GF-D8 (cell line): ENCODE measurements around the gene VWF.

Experiments
- DNase-seq: peaks from one replicate; lab custom pipeline; 2025; lab: John Stamatoyannopoulos, UW

The VWF gene

DNA sequence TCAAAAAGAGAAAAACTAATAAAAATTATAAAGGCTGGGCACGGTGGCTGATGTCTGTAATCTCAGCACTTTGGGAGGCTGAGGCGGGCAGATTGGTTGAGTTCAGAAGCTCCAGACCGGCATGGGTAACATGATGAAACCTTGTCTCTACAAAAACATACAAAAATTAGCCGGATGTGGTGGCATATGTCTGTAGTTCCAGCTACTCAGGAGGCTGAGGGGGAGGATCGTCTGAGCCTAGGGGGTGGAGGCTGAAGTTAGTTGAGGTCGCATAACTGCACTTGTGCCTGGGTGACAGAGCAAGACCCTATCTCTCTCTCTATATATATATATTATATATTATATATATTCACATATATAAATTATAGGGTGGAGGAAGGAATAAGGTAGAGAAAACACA lies 146.9 kb downstream of the VWF start:
- DNase-seq, result no peak

GRCh38 chr12:5976711-5977110 lies 147.8 kb downstream of the VWF start:
- DNase-seq, result no peak

- DNase-seq, result no peak
These were observed 148.3 kb downstream of the VWF start for GRCh38 chr12:5976196-5976595.

GRCh38 chr12:5973461-5974115 lies 150.9 kb downstream of the VWF start:
- DNase-seq, result no peak

- no peak for DNase-seq
These were observed 152.1 kb downstream of the VWF start for GRCh38 chr12:5972387-5972786.

DNA sequence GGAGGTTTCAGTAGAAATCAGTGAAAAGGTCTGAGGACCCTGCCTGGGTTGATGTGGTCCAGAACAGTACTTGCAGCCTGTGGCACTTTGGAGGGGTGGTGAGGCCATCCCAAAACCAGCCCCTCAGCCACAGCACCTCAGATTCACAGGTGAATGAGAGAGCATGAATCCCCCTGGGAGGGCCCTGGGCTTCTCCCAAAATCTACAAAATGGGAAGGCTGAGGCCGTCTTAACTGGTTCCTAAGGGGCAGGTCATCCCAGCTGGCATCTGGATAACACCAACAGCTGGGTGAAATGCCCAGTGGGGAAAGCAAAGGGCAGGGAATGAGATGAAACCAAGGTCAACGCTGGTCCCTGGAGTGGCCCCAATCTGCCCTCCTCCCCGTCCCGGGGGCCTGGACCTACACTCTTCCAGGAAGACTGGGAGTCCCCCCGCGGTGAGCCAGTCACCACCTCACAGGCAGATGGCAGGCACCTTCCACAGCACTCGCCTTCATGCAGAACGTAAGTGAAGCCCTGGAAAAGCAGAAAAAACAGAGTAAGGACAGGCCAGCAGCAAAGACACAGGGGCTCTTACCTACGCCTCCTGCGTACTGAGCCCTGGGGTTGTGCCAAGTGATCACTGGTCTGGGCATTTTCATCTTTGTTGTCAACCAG lies 153.1 kb downstream of the VWF start:
- no peak for DNase-seq

DNA sequence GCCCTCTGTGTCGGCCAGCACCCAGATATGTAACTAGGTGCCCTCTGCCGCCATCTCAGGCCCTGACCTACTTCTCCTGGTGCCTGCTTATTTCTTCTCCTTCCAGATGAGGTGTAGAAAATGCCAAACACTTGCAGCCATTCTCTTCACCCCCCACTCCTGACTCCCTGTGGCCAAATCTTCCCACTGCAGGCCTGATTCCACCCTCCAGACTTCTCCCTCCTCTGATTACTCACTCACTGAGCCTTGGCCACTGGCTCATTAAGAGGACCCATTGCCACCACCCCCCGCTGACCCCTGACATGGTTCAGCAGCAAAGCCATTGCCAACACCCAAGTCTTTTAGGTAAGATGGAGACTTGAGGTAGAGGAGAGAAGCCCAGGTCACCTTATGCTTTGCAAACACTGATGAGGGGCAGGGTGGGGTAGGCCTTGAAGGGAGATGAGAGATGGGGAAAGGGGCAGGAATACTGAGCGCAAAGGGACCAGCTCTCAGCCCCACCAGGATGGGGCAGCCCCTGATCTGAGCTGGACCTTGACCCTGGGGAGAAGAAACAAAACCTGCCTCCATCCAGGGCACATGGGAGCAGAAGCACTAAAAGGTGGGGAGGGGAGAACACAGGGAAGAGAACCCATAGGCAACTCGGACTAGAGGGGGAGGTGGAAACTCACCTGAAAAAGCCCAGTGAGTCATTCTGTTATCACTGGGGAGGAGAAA lies 154.3 kb downstream of the VWF start:
- DNase-seq, result no peak

GRCh38 chr12:5969156-5969973 lies 155.1 kb downstream of the VWF start:
- no peak for DNase-seq

GRCh38 chr12:5967645-5968415 lies 156.6 kb downstream of the VWF start:
- no peak for DNase-seq

DNA sequence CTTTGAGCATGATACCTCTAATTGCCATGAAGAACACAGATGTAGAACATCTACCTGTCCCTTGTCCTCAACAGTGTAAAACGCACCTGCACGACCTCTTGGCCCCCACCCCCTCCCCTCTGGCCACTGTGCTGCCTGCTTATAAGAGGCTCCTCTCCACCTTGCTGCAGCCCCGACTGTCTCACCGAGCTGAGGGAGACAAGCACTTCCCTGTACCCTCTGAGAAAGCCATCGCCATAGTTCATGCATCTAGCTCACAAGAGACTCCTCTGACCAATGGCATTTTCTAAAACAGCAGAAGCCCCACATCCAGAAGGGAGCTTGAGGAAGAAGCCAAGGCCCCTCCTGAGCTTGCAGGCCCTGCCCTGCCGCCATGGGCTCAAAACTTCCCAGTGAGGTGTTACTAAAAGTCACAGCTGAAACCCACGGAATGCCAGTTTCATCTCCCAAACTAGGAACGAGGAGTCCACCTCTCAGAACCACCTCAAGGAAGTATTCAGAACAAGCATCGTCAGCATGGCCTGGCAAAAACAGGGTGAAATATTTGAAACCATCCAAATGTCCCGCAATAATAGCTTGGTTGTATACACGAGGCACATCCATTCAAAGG lies 157.9 kb downstream of the VWF start:
- no peak for DNase-seq

DNA sequence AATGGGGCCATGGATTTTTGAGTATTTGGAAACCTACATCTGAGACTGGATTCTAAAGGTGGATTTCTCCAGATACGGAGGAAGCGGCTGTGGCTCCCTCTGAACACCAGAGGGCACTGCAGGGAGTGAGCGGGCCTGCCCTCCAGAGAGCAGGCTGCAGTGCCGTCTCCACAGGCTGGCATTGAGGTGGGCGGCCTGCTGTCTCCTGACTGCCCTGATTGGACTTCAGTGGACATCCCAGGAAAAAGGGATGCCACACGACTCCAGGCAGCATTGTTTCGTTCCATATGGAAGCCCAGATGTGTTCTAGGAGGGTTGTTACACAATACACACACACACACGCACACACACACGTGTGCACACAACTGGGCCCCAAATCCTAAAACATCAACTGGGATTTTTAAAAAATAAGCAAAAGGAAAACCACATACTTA lies 158.5 kb downstream of the VWF start:
- DNase-seq, result no peak

DNA sequence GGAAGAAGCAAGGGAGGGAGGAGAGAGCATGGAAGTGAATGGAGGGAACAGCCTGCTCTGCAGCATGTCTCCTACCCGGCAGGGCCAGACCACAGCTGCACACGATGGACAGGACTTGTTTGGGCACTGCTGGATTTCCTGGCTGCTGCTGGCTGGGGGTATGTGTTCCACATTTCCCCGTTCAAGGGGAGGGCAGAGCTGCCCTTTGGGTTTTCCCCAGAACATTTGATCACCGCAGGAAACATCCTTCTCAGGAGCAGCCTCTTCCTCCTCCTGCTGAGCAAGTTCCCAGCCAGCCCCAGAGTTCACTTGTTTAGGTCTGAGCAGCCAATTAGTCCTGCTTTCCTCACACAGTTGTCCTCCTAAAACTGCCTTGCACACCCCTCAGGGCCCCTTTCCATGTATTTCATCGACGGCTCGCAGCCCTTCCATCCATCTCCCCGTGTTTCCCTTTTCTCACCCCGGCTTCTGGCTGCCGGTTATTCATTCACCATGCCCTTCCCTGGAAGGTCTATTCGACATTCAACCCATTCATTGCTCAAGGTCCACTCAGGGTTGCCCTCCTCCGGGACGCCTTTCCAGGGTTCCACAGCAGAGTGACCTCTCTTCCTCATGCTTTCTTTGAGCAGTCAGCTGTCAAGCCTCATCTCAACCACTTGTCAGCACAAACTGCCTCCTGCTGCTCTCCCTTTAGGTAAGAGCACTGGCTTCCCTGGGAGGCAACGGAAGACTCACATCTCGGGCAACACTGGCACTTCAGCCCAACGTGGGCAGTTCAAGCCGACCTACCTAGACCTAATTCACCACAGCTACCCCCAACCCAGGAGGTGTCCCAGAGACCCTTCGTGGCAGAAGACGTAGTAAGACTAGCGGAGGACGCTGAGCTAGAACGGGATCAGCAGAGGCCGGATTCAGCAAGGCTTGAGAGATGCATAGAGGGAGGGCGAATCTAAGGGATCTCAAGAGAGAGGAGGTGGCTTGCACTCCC lies 159.3 kb downstream of the VWF start:
- no peak for DNase-seq

DNA sequence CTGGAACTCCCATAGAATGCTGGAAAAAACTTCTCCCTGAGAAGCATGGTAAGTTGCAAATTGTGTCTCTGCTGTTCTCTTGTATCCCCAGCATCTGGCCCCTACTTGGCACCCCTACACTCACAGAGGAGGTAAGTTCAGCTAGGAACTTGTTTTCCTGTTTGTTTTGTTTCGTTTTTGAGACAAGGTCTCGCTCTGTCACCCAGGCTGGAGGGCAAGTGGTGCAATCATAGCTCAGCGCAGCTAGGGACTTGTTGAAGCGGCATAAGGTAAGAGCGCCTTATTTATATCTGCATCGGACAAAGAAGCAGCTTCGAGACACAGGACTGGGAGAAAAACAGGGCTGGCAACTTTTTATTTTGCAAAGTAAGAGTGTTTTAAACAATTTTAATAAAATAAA lies 161.0 kb downstream of the VWF start:
- DNase-seq, result no peak

- no peak for DNase-seq
These were observed 163.7 kb downstream of the VWF start for GRCh38 chr12:5960783-5961182.

DNA sequence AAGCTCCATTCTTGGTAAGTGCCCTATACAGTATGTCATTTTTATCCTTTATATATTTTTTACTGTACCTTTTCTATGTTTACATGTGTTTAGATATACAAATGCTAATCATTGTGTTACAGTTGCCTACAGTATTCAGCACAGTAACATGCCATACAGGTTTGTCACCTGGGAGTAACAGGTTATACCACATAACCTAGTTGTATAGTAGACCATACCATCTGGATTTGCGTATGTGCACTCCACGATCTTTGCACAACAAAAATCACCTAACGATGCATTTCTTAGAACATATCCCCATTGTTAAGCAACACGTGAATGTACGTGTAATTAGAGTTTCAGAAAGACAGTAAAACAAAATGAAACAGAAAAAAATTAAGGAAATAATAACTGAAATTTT lies 167.5 kb downstream of the VWF start:
- no peak for DNase-seq

- no peak for DNase-seq
These were observed 169.8 kb downstream of the VWF start for GRCh38 chr12:5954661-5955060.

- no peak for DNase-seq
These were observed 170.5 kb downstream of the VWF start for GRCh38 chr12:5953835-5954586.

- DNase-seq, result no peak
These were observed 172.4 kb downstream of the VWF start for GRCh38 chr12:5952031-5952430.

DNA sequence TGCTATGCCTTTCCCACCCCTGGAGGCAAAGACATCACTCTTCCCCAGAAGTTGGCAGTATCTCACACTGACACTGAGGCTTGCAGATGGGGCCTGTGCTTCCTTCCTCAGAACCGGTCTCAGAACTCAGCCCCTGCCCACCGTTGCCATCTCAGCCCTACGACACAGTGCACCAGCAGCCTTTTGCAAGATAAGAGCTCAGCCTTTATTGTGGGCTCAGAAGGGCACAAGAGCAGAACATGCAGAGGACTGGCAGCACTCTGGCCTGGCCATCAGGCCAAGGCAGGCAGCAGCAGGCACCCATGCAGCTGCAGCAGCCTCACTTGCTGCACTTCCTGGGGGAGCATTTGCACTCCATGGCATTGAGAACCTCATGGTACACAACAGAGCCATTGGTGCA lies 175.8 kb downstream of the VWF start:
- no peak for DNase-seq
